PFSK-1 (cell line): ENCODE results near the gene TAPBP.

Experiments used
- POLR2AphosphoS5 ChIP-seq: IDR thresholded peaks from 2 replicates; pipeline ENCODE4 v1.6.1; 2012; ENCODE audit warnings: low read depth, mild to moderate bottlenecking, control low read depth, low read length, moderate library complexity
- SIN3A ChIP-seq: IDR thresholded peaks from 2 replicates; pipeline ENCODE4 v1.6.1; 2012; ENCODE audit warnings: mild to moderate bottlenecking, low read length, moderate library complexity, borderline replicate concordance; ENCODE audit not compliant: insufficient read depth
- TAF1 ChIP-seq: IDR thresholded peaks from 2 replicates; pipeline ENCODE4 v1.6.1; 2012; ENCODE audit warnings: low read length, control low read depth, borderline replicate concordance; ENCODE audit not compliant: insufficient read depth

DNA sequence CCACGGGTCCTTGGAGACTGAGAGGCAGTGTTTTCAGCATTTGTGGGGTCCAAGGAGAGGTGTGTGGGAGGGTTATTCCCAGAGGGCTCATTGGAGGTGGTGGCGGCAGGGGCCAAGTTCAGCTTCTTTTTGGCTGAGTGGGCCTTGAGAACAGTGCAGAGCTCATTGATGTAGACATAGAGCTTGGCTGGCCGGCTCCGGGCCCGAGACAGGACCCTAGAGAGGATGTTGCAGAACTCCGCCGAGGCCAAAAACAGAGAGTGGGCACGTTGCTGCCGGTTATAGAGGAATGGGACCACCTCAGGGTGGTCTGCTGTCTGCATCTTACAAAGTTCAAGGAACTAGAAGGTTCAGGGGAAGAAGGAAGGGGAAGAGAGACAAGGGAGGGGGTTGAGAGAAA is 7.3 kb upstream of the TAPBP start:
- no peak for TF ChIP-seq SIN3A
- TF ChIP-seq TAF1, result no peak
- TF ChIP-seq POLR2AphosphoS5, result no peak
